KMS-11 (cell line): ENCODE results near the gene PLEKHG5.

Experiments
- H2AFZ ChIP-seq: fragments of 200-600 bp; sonication (generic); 2 replicates; pipeline ENCODE4 v1.6.1; 2016; ENCODE audit warnings: antibody characterized with exemption, mixed run types, low read depth
- H3K27ac ChIP-seq: fragments of 200-600 bp; sonication (generic); 2 replicates; pipeline ENCODE4 v1.6.1; 2016; ENCODE audit warnings: mild to moderate bottlenecking, mixed run types
- H3K27me3 ChIP-seq: fragments of 200-600 bp; sonication (generic); 2 replicates; pipeline ENCODE4 v1.6.1; 2017; ENCODE audit warnings: mild to moderate bottlenecking, low read depth, mixed run types, moderate library complexity; ENCODE audit not compliant: insufficient read depth
- H3K36me3 ChIP-seq: fragments of 200-600 bp; sonication (generic); 2 replicates; pipeline ENCODE4 v1.6.1; 2017; ENCODE audit warnings: mild to moderate bottlenecking, mixed run types; ENCODE audit not compliant: insufficient read depth
- H3K4me1 ChIP-seq: fragments of 200-600 bp; sonication (generic); 2 replicates; pipeline ENCODE4 v1.6.1; 2016; ENCODE audit warnings: mild to moderate bottlenecking, low read depth, mixed run types; ENCODE audit not compliant: poor library complexity, severe bottlenecking
- H3K4me2 ChIP-seq: fragments of 200-600 bp; sonication (generic); 2 replicates; pipeline ENCODE4 v1.7.0; 2016; ENCODE audit warnings: mild to moderate bottlenecking, mixed run types
- H3K4me3 ChIP-seq: fragments of 200-600 bp; sonication (generic); IDR thresholded peaks from 2 replicates; pipeline ENCODE4 v1.6.1; 2017; ENCODE audit warnings: low read depth, low read length, mixed read lengths; ENCODE audit not compliant: insufficient read depth
- H3K79me2 ChIP-seq: fragments of 200-600 bp; sonication (generic); 2 replicates; pipeline ENCODE4 v1.6.1; 2016; ENCODE audit warnings: low read depth, mixed run types; ENCODE audit not compliant: insufficient read depth
- H3K9ac ChIP-seq: fragments of 200-600 bp; sonication (generic); 2 replicates; pipeline ENCODE4 v1.6.1; 2016; ENCODE audit warnings: mild to moderate bottlenecking, mixed run types
- H4K20me1 ChIP-seq: fragments of 200-600 bp; sonication (generic); 2 replicates; pipeline ENCODE4 v1.6.1; 2016; ENCODE audit warnings: mild to moderate bottlenecking, mixed run types; ENCODE audit not compliant: insufficient read depth
- TF ChIP-seq, protein P1 (sequence below): fragments of 200-600 bp; sonication (generic); conservative IDR thresholded peaks from 2 replicates; pipeline ENCODE4 v1.6.1; 2017; ENCODE audit warnings: low read depth, mild to moderate bottlenecking, antibody characterized with exemption, low read length, moderate library complexity, mixed read lengths

PLEKHG5 gene

GRCh38 chr1:6508154-6508815, 16.8 kb upstream of the PLEKHG5 start:
- H3K4me1 ChIP-seq = no peaks in the 10 kb centered on the region
- H3K79me2 ChIP-seq = no peaks in the 10 kb centered on the region
- H4K20me1 ChIP-seq = no peaks in the 10 kb centered on the region
- H3K4me2 ChIP-seq = no peak overlapping the region
- no peak overlapping the region for H3K9ac ChIP-seq
- H3K27ac ChIP-seq = no peak overlapping the region
- no peak overlapping the region for H3K4me3 ChIP-seq
- no peaks in the 10 kb centered on the region for H3K36me3 ChIP-seq
- peaks cover 56% of the 10 kb centered on the region for H3K27me3 ChIP-seq
- TF ChIP-seq, protein P1, sequence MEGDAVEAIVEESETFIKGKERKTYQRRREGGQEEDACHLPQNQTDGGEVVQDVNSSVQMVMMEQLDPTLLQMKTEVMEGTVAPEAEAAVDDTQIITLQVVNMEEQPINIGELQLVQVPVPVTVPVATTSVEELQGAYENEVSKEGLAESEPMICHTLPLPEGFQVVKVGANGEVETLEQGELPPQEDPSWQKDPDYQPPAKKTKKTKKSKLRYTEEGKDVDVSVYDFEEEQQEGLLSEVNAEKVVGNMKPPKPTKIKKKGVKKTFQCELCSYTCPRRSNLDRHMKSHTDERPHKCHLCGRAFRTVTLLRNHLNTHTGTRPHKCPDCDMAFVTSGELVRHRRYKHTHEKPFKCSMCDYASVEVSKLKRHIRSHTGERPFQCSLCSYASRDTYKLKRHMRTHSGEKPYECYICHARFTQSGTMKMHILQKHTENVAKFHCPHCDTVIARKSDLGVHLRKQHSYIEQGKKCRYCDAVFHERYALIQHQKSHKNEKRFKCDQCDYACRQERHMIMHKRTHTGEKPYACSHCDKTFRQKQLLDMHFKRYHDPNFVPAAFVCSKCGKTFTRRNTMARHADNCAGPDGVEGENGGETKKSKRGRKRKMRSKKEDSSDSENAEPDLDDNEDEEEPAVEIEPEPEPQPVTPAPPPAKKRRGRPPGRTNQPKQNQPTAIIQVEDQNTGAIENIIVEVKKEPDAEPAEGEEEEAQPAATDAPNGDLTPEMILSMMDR = no peak
- no peak overlapping the region for H2AFZ ChIP-seq

DNA sequence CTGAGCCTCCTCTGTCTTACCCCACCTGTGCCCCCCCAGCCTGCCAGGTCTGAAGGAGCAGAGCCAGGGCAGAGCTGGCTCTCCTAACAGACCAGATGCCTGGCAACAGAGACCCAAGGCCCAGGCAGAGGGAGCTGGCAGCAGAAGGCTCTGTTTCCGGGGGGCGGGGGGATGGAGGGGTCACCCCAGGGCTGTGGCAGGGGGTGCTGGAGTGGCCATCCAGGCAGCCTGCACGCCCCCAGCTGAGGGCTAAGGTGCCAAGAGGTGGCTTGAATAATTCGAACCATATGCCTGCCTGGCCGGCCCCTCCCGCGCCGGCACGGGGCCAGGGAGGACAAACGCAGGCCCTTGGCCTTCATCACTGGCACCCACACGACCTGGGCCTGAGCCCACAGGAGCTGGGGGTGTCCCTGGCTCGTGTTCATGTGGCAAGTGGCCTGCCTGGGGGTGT, 16.0 kb upstream of the PLEKHG5 start:
- no peaks in the 10 kb centered on the region for H3K79me2 ChIP-seq
- no peak overlapping the region for H3K27ac ChIP-seq
- H3K4me3 ChIP-seq = no peak overlapping the region
- no peaks in the 10 kb centered on the region for H3K4me1 ChIP-seq
- no peak overlapping the region for H3K9ac ChIP-seq
- H3K36me3 ChIP-seq = no peaks in the 10 kb centered on the region
- TF ChIP-seq, protein P1 = no peak
- peaks cover 62% of the 10 kb centered on the region for H3K27me3 ChIP-seq
- no peak overlapping the region for H3K4me2 ChIP-seq
- H4K20me1 ChIP-seq = no peaks in the 10 kb centered on the region
- no peak overlapping the region for H2AFZ ChIP-seq

DNA sequence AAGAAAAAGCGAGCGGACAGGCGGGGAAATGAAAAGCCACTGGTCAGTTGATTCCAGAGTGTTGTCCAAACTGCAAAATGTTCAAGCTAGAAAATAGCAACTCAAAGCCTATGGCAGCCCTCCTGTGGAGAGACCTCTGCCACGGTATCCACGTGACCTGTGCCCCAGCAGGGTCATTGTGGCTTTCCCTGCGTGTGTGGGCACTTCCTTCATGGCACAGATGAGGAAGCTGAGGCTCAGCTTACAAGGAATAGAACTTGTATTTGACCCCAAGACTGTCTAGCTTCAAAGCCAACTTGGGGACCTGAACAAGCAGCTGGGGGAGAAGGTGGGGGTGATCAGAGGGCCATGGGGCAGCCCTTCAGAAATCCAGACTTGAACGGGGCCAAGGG, 15.6 kb upstream of the PLEKHG5 start:
- no peak overlapping the region for H3K9ac ChIP-seq
- no peaks in the 10 kb centered on the region for H4K20me1 ChIP-seq
- no peak overlapping the region for H3K4me3 ChIP-seq
- H3K4me2 ChIP-seq = no peak overlapping the region
- no peak overlapping the region for H2AFZ ChIP-seq
- TF ChIP-seq, protein P1 = no peak
- H3K36me3 ChIP-seq = no peaks in the 10 kb centered on the region
- peaks cover 62% of the 10 kb centered on the region for H3K27me3 ChIP-seq
- H3K79me2 ChIP-seq = no peaks in the 10 kb centered on the region
- H3K4me1 ChIP-seq = no peaks in the 10 kb centered on the region
- no peak overlapping the region for H3K27ac ChIP-seq

GRCh38 chr1:6506210-6507036, 15.0 kb upstream of the PLEKHG5 start:
- TF ChIP-seq, protein P1 = no peak
- H3K79me2 ChIP-seq = no peaks in the 10 kb centered on the region
- H4K20me1 ChIP-seq = no peaks in the 10 kb centered on the region
- no peak overlapping the region for H2AFZ ChIP-seq
- H3K36me3 ChIP-seq = no peaks in the 10 kb centered on the region
- H3K4me3 ChIP-seq = no peak overlapping the region
- no peaks in the 10 kb centered on the region for H3K4me1 ChIP-seq
- H3K9ac ChIP-seq = no peak overlapping the region
- no peak overlapping the region for H3K27ac ChIP-seq
- H3K4me2 ChIP-seq = no peak overlapping the region
- H3K27me3 ChIP-seq = peaks cover 67% of the 10 kb centered on the region
